ENCODE results near the gene CRTC2.

- TF ChIP-seq CTCF (IDR thresholded peaks at IDR 0.05) (no peak), POLR2A (IDR thresholded peaks at IDR 0.05) (no peak)
These were observed 47.7 kb upstream of the CRTC2 start for GRCh38 chr1:154006136-154006535.
